Measurements from ENCODE around the gene IFT88. TPM values are rescaled to one million over a fixed set of nuclear protein-coding genes. Genes with fewer than 3 reads are reported as not detected.

IFT88 gene
- total and polyA plus RNA-seq, 3 donors from 2014 or later = 56.6 to 111 (median 86.8) TPM

DNA sequence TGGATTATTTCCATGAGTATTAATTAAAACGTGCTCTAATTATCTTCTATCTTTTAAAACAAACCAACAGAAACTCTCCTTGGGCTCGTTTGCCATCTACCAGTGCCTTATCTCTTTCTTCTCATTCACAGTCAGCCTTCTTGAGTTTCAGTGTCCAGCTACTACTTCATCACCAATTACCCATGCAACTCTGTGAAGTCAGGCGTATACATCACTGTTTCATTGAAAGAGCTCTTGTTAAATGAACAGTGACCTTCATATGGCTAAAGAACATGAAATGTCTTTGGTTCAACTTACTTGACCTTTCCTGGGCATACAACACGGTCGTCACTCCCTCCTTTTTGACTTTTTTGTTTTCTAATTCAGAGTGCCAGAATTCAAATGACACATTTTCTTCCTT is 5.2 kb upstream of the IFT88 start:
- Histone ChIP-seq H3K9me3 (no peaks in the 10 kb centered on the region), H3K27me3 (no peaks in the 10 kb centered on the region), H3K4me3 (no peak overlapping the region), H3K36me3 (ENCODE audit: low read depth, missing control alignments) (no peaks in the 10 kb centered on the region), H3K27ac (no peak overlapping the region), H3K4me1 (no peaks in the 10 kb centered on the region)
- WGBS, 2 donors = 54 to 60% methylated on average over 5 of the region's 5 CpGs
- no peak for DNase-seq
- intact Hi-C loops (cut with DNase I; ENCODE audit: low total_unique reads) = no loop called here
- TF ChIP-seq POLR2A (IDR thresholded peaks at IDR 0.05) = no peak
- TF ChIP-seq, protein P1, sequence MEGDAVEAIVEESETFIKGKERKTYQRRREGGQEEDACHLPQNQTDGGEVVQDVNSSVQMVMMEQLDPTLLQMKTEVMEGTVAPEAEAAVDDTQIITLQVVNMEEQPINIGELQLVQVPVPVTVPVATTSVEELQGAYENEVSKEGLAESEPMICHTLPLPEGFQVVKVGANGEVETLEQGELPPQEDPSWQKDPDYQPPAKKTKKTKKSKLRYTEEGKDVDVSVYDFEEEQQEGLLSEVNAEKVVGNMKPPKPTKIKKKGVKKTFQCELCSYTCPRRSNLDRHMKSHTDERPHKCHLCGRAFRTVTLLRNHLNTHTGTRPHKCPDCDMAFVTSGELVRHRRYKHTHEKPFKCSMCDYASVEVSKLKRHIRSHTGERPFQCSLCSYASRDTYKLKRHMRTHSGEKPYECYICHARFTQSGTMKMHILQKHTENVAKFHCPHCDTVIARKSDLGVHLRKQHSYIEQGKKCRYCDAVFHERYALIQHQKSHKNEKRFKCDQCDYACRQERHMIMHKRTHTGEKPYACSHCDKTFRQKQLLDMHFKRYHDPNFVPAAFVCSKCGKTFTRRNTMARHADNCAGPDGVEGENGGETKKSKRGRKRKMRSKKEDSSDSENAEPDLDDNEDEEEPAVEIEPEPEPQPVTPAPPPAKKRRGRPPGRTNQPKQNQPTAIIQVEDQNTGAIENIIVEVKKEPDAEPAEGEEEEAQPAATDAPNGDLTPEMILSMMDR (IDR thresholded peaks at IDR 0.05) = no peak

DNA sequence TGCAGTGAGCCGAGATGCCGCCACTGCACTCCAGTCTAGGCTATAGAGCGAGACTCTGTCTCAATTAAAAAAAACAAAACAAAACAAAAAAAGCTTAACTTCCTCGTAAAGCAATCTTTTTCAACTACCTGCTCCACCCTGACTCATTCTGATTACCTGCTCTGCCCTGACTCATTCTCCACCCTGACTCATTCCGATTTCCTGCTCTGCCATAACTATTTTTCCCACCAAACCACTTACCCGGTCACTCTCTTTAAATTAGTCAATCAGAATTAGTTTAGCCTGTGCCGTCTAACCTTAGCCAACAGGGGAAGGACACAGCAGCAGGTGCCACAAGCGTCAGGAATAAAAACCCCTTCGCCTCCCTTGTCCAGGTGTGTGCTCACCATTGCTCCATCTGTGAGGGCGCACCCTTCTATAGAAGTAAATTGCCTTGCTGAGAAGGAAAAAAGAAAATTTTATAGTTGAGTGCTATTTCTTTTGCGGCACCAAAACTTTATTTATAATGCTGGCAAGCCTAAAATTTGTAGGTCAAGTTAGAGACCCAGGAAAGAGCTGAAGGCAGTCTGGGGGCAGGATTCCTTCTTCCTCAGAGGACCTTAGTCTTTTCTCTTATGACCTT is 1.7 kb upstream of the IFT88 start:
- no peaks in the 10 kb centered on the region for H3K27me3 ChIP-seq
- WGBS, 2 donors = 89 to 95% methylated on average over 11 of the region's 11 CpGs
- DNase-seq = no peak
- no peaks in the 10 kb centered on the region for H3K4me1 ChIP-seq
- TF ChIP-seq, protein P1 (IDR thresholded peaks at IDR 0.05) = no peak
- no peak for TF ChIP-seq POLR2A (IDR thresholded peaks at IDR 0.05)
- no peaks in the 10 kb centered on the region for H3K36me3 ChIP-seq (ENCODE audit: low read depth, missing control alignments)
- H3K4me3 ChIP-seq = no peak overlapping the region
- H3K9me3 ChIP-seq = no peaks in the 10 kb centered on the region
- intact Hi-C loops (cut with DNase I; ENCODE audit: low total_unique reads) = no loop called here
- H3K27ac ChIP-seq = no peak overlapping the region

DNA sequence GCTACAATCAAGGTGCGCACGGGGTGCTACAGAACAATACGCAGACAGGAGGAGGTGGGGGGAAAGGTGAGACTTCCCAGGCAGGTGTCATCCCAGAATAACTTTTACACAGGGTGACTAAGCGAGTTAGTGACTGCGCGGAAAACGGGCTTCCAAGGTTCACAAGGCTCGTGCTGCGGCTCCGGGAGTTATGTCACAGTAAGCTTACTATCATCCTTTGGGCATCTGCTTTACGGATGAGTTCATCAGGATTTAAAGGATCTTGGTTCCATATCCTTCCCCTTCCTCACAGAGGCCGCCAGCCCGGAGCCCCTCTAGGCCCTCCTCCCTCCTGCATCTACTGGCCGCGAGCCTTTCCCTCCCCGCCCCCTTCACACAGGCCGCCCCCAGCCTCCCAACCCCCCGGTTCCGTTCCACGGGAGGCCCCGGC is 474 bp upstream of the IFT88 start:
- peak overlapping the region; percentile 89 to 91 for H3K4me3 ChIP-seq
- TF ChIP-seq, protein P1 (IDR thresholded peaks at IDR 0.05) = no peak
- TF ChIP-seq POLR2A (IDR thresholded peaks at IDR 0.05) = no peak
- WGBS, 2 donors = 2 to 4% methylated on average over 21 of the region's 21 CpGs
- no peaks in the 10 kb centered on the region for H3K9me3 ChIP-seq
- H3K27me3 ChIP-seq = no peaks in the 10 kb centered on the region
- no peaks in the 10 kb centered on the region for H3K4me1 ChIP-seq
- H3K27ac ChIP-seq = peak overlapping the region; percentile 81 to 97
- no peaks in the 10 kb centered on the region for H3K36me3 ChIP-seq (ENCODE audit: low read depth, missing control alignments)
- intact Hi-C loops (cut with DNase I; ENCODE audit: low total_unique reads) = no loop called here
- DNase-seq = no peak

DNA sequence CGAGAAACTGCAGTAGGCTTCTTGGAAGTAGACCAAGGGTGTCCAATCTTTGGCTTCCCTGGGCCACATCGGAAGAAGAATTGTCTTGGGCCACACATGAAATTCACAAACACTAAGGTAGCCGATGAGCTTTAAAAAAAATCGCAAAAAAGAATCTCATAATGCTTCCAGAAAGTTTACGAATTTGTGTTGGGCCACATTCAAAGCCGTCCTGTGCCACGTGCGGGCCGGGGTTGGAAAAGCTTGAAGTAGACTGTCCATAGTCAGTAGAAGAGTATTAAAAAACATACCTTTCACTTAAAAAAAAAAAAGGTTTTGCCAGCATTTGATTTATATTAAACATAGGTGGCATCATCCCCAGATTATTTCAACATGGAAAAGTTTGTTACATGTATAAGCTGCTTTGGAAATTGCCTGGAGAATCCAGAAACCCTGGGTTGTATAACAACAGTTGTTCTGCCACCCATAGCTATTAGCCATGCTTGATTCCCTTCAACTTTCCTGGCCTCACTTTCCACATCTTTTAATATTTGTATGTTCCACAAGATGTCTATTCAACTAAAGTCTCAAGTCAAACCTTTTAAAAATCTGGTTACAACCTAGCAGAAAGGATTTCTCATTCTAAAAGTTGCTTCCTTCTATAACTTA is 1.0 kb downstream of the IFT88 start:
- 7 to 23% methylated on average over 9 of the region's 9 CpGs for WGBS, 2 donors
- intact Hi-C loops (cut with DNase I; ENCODE audit: low total_unique reads) = no loop called here
- Histone ChIP-seq H3K27me3 (no peaks in the 10 kb centered on the region), H3K36me3 (ENCODE audit: low read depth, missing control alignments) (no peaks in the 10 kb centered on the region), H3K9me3 (no peaks in the 10 kb centered on the region), H3K4me3 (peak overlapping the region; percentile 89 to 91), H3K4me1 (no peaks in the 10 kb centered on the region), H3K27ac (peak overlapping the region; percentile 81 to 97)
- DNase-seq = no peak
- TF ChIP-seq, protein P1 (IDR thresholded peaks at IDR 0.05) = no peak
- TF ChIP-seq POLR2A (IDR thresholded peaks at IDR 0.05) = no peak

DNA sequence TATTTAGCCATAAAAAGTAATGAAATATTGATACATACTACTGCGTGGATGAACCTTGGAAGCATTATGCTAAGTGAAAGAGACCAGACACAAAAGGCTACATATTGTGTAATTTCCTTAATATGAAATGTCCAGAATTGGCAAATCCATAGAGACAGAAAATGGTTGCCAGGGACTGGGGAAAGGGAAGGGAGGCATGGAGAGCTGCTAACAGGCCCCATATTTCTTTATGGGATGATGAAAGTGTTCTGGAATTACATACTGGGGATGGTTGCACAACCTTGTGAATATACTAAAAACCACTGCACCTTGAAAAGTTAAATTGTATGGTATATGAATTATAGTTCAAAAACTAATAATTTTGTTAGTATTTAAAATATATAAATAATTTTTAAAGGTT is 3.6 kb downstream of the IFT88 start:
- H3K4me1 ChIP-seq = no peaks in the 10 kb centered on the region
- no peaks in the 10 kb centered on the region for H3K36me3 ChIP-seq (ENCODE audit: low read depth, missing control alignments)
- WGBS, 2 donors = 45 to 49% methylated on average over 1 of the region's 1 CpG
- TF ChIP-seq POLR2A (IDR thresholded peaks at IDR 0.05) = no peak
- TF ChIP-seq, protein P1 (IDR thresholded peaks at IDR 0.05) = no peak
- no peaks in the 10 kb centered on the region for H3K9me3 ChIP-seq
- no peak overlapping the region for H3K27ac ChIP-seq
- H3K4me3 ChIP-seq = no peak overlapping the region
- intact Hi-C loops (cut with DNase I; ENCODE audit: low total_unique reads) = no loop called here
- no peak for DNase-seq
- H3K27me3 ChIP-seq = no peaks in the 10 kb centered on the region
